ENCODE data around the gene NUP98.
"Not testable (repeated sequence)": the region's sequence is repeated elsewhere in the genome, so short reads cannot be mapped to it uniquely, and the experiment has no call there.

The NUP98 gene

GRCh38 chr11:3826721-3827120 lies 29.4 kb upstream of the NUP98 start:
- no peak for DNase-seq (ENCODE audit: low spot score)

DNA sequence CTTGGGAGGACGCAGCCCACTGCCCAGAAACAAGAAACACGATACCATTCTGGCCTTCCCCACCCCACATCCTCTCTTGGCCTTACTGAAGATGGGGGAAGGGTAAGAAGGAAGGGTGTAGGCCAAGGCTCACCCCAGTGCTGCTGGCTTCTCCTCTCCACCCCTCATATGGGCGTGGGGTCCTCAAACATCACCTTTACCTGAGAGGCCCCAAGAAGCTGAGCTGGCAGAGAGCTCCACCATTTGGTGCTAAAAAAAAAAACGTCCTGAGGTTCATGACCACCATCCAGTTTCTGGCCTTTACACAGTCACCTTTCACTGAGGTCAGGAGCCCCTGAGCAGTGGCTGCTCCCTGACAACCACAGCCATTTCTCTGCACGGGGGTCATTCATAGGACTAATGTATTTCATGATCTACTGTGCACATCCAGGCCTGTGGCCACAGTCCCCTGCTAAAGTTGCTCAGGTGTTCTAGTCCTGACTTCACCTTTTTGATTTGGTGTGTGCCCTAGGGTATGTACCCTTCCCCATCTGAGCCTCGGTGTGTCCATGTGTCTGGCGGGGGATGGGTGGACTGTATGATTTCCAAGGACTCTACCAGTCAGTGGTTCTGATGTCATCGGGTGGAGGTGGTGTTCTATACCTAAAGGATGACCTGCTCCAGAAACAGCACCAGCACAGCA lies 28.3 kb upstream of the NUP98 start:
- DNase-seq (ENCODE audit: low spot score), result no peak

GRCh38 chr11:3824714-3825472 lies 27.5 kb upstream of the NUP98 start:
- DNase-seq (ENCODE audit: low spot score), result no peak

DNA sequence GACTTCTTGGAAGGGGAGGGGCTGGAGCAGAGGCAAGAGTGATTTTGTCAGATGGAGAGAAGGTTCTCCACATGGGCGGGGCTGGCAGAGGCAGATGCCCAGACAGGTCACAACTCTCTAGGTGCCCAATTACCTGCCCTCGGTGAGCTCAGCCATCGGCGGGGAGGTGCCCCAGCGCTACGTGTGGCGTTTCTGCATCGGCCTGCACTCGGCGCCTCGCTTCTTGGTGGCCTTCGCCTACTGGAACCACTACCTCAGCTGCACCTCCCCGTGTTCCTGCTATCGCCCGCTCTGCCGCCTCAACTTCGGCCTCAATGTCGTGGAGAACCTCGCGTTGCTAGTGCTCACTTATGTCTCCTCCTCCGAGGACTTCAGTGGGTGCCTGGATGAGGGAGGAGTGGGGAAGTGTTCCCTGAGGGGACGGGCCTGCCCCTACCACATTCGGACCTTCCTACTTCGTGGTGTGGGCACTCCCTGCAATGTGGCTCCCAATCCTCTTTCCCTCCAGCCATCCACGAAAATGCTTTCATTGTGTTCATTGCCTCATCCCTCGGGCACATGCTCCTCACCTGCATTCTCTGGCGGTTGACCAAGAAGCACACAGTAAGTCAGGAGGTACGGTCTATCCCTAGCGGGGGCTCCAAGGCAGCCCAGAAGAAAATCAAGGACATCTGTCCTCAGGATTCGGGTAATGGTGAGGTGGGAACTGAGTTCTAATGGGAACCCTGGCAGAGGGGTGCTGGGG lies 26.6 kb upstream of the NUP98 start:
- no peak for DNase-seq (ENCODE audit: low spot score)

DNA sequence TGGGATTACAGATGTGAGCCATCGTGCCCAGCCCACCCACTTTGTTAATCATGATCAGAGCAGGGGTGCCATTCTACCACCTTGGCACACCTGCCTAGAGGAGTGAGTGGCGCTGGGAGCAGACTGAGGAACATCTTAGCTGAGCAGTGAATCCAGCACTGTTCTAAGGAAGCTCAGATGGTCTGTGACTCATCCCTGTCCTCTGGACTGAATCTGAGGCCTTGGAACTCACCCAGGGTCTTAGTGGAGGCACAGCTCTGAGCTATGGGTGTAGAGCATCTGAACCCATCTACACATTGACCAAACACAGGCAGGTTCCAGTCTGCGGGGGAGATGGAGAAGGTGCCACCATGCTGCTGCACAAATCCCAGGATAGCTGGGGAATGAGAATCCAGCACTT lies 25.9 kb upstream of the NUP98 start:
- DNase-seq (ENCODE audit: low spot score), result no peak

- no peak for DNase-seq (ENCODE audit: low spot score)
Observed at GRCh38 chr11:3822312-3822711, 25.0 kb upstream of the NUP98 start.

DNA sequence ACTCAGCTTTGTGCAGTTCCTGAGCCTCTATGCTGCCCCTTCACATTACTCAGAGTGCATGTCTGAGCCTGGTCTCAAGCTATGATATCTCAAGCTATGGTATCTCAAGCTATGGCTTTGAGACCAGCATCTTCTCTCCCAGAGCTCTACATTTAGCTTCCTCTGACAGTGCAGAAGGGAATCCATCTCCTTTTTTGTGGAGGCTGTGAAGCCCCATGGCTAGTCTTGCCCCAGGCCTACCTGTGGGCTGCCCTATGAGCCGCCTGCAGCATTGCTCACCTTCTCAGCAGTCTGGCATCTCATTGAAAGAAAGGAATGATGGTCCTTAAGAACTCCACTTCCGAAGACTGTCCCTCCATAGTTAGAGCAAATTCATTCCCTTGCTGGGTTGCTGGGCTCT lies 23.6 kb upstream of the NUP98 start:
- no peak for DNase-seq (ENCODE audit: low spot score)

DNA sequence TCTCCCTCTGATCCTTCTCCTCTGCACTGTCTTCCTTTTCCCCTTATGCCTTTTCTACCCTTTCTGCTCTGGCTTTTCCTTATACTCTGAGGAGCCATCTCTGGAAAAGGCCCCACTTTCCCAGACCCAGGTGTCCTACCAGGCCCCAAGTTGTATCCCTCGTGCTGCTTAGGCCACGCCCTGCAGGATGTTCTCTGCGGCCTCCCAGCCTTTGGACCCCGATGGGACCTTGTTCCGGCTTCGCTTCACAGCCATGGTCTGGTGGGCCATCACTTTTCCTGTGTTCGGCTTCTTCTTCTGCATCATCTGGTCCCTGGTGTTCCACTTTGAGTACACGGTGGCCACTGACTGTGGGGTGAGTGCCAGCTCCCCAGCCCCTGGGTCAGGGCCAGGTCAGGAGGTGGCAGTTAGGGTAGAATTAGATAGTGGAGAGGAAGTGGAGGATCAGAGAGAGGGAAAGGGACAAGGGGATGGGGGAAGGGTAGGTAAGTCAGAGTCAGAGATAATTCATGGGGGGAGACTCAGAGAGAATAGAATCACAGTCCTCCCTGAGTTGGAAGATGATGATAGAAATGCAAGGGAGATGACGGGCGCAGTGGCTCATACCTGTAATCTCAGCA lies 19.9 kb upstream of the NUP98 start:
- no peak for DNase-seq (ENCODE audit: low spot score)

GRCh38 chr11:3816673-3817072 lies 19.3 kb upstream of the NUP98 start:
- DNase-seq (ENCODE audit: low spot score), result no peak

GRCh38 chr11:3815845-3816244 lies 18.5 kb upstream of the NUP98 start:
- DNase-seq (ENCODE audit: low spot score), result no peak

GRCh38 chr11:3814832-3815231 lies 17.5 kb upstream of the NUP98 start:
- DNase-seq (ENCODE audit: low spot score), result not testable (repeated sequence)

DNA sequence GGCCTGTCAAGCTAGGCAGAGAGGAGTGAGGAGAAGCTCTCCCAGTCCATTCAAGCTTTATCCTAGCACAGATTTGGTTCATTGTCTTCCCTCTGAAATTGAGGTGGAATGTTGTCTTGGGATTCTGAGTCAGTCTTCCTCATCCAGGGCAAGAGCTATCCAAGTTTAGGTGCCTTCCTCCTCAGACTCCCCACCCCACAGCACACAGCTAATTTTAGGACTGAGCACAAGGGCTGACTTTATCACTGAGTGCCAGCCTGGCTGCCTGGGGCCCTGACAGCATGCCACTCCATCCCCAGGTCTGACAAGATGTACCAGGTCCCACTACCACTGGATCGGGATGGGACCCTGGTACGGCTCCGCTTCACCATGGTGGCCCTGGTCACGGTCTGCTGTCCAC lies 13.6 kb upstream of the NUP98 start:
- DNase-seq (ENCODE audit: low spot score), result no peak

DNA sequence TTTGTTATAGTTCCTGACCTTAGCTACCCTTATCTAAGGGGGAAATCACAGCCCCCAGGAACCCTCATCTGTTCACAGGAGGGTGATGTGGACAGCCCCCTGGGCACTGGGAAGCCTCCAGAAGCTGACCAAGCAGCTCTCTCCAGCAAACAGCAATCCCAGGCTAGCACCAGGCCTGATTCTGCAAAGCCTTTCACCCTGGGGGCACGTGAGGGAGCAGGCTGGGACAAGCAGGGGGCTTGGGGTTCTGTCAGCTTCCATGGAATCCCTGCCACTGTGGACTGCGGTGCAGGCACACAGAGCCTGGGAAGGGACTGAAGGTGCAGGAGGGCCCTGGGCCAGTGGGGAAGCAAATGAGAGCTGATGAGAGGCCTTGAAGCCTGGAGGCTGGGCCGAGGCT lies 13.1 kb upstream of the NUP98 start:
- no peak for DNase-seq (ENCODE audit: low spot score)

DNA sequence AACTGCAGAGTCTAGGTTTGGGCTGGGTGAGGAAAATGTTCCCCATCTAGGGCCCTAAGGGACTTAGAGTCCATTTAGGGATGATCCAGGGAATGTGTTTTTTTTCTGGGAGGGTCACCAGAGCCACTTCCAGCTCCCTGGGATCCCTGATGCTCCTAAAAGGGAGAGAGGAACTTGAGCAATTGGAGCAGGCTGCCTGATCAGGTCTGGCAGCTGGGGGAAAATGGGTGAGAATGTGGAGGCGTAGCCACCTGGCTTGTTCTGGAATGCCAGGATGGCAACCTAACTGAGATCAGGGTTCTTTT lies 12.2 kb upstream of the NUP98 start:
- no peak for DNase-seq (ENCODE audit: low spot score)

- DNase-seq (ENCODE audit: low spot score), result no peak
Observed at GRCh38 chr11:3808861-3809623, 11.7 kb upstream of the NUP98 start.

- DNase-seq (ENCODE audit: low spot score), result peak; percentile 79
Observed at GRCh38 chr11:3807909-3808860, 10.8 kb upstream of the NUP98 start, which contains the start of gene PGAP2. PGAP2 (plus strand) TSS chr11:3808560; CDS start chr11:3811260, 2,700 bp downstream.

- DNase-seq (ENCODE audit: low spot score), result no peak
Observed at GRCh38 chr11:3803726-3804495, 6.6 kb upstream of the NUP98 start.

DNA sequence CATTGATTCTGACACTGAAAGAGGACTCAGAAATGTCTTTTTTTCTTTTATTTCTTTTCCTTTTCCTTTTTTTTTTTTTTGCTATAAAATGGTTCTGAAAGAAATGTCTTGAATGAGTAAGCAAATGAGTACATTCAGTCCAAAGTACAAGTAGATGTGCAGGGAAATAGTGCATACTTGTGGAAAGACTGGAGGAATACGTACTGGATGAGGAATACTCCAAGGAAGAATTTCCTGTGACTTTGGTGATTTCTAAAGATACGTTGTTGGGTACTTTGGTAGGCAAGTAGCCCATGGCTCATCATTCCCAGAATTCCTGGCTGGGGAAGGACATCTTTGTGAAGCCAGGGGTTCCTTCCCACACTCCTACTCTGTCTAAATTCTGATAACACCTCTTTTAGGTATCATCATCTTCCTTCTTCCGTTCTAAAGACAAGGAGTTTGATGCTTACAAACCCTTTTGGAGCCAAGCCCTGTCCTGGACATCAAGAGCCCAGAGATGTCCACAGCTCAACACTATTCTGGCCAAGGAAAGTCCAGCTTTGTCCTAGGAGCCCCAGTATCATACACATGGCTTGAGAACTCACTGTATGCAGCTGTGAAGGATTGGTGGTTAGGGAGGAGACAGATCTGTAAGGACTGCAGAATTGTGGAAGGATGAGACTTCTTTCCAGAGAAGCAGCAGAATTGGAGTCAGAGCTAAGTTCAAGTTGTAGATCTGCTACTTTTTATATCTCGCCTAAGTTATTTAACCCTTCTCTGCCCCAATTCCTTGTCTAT lies 4.8 kb upstream of the NUP98 start:
- peak; percentile 42 for DNase-seq (ENCODE audit: low spot score)

- DNase-seq (ENCODE audit: low spot score), result no peak
Observed at GRCh38 chr11:3799873-3800272, 2.5 kb upstream of the NUP98 start.
